ENCODE data around the gene KIAA1328. TPM values are rescaled to one million over a fixed set of nuclear protein-coding genes. Genes with fewer than 3 reads are reported as not detected.

KIAA1328 gene
- total and polyA plus RNA-seq, 2 donors: 4.2 to 6.1 TPM

GRCh38 chr18:37207343-37207742 lies 378.4 kb downstream of the KIAA1328 start:
- no peak for DNase-seq (ENCODE audit: low read depth in 6 of 9, low spot score in 9 of 9)
- no peaks in the 10 kb centered on the region for H3K4me1 ChIP-seq (ENCODE audit: control insufficient read depth in 2 of 2, insufficient read depth in 2 of 2, low read length in 2 of 2)
- no peak overlapping the region for H3K27ac ChIP-seq (ENCODE audit: low read depth in 1 of 2, low read length in 1 of 2)
- 89% methylated on average over 1 of the region's 1 CpG for WGBS
- H3K4me3 ChIP-seq (ENCODE audit: low read length in 2 of 2): no peak overlapping the region
- no peaks in the 10 kb centered on the region for H3K36me3 ChIP-seq (ENCODE audit: control insufficient read depth in 2 of 2, insufficient read depth in 2 of 2, low read length in 1 of 2)
- H3K27me3 ChIP-seq (ENCODE audit: control insufficient read depth in 2 of 2, insufficient read depth in 1 of 2, low read length in 1 of 2): no peaks in the 10 kb centered on the region
- H3K9me3 ChIP-seq (ENCODE audit: control insufficient read depth in 2 of 2, insufficient read depth in 1 of 2, low read length in 1 of 2): no peaks in the 10 kb centered on the region

DNA sequence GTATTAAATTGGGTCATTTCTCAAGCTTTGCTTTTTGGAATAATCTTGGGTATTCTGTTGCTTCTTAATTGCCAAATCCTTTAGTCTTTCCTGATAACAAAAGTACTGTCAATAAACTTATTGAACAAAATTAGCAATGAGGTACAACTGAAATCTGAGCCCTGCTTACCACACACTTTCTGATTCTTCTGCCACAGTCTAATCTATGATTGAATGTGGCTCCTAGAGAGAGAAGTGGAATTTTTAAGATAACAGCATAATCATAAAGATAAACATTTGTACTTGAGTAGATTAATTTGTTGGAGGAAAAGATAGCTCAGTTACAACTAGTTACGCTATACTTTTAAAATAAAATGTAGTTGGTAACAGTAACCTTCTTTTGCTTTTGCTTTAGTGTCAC lies 381.9 kb downstream of the KIAA1328 start:
- DNase-seq (ENCODE audit: low read depth in 6 of 9, low spot score in 9 of 9): no peak
- WGBS: 94% methylated on average over 1 of the region's 1 CpG
- Histone ChIP-seq H3K4me1 (ENCODE audit: control insufficient read depth in 2 of 2, insufficient read depth in 2 of 2, low read length in 2 of 2) (no peaks in the 10 kb centered on the region), H3K4me3 (ENCODE audit: low read length in 2 of 2) (no peak overlapping the region), H3K9me3 (ENCODE audit: control insufficient read depth in 2 of 2, insufficient read depth in 1 of 2, low read length in 1 of 2) (no peaks in the 10 kb centered on the region), H3K27ac (ENCODE audit: low read depth in 1 of 2, low read length in 1 of 2) (no peak overlapping the region), H3K27me3 (ENCODE audit: control insufficient read depth in 2 of 2, insufficient read depth in 1 of 2, low read length in 1 of 2) (no peaks in the 10 kb centered on the region), H3K36me3 (ENCODE audit: control insufficient read depth in 2 of 2, insufficient read depth in 2 of 2, low read length in 1 of 2) (no peaks in the 10 kb centered on the region)

- Histone ChIP-seq H3K4me1 (ENCODE audit: control insufficient read depth in 2 of 2, insufficient read depth in 2 of 2, low read length in 2 of 2) (no peaks in the 10 kb centered on the region), H3K27ac (ENCODE audit: low read depth in 1 of 2, low read length in 1 of 2) (no peak overlapping the region), H3K9me3 (ENCODE audit: control insufficient read depth in 2 of 2, insufficient read depth in 1 of 2, low read length in 1 of 2) (no peaks in the 10 kb centered on the region), H3K4me3 (ENCODE audit: low read length in 2 of 2) (no peak overlapping the region), H3K27me3 (ENCODE audit: control insufficient read depth in 2 of 2, insufficient read depth in 1 of 2, low read length in 1 of 2) (no peaks in the 10 kb centered on the region), H3K36me3 (ENCODE audit: control insufficient read depth in 2 of 2, insufficient read depth in 2 of 2, low read length in 1 of 2) (no peaks in the 10 kb centered on the region)
- 91% methylated on average over 2 of the region's 2 CpGs for WGBS
- no peak for DNase-seq (ENCODE audit: low read depth in 6 of 9, low spot score in 9 of 9)
Measured at GRCh38 chr18:37218022-37218590, 389.2 kb downstream of the KIAA1328 start.

DNA sequence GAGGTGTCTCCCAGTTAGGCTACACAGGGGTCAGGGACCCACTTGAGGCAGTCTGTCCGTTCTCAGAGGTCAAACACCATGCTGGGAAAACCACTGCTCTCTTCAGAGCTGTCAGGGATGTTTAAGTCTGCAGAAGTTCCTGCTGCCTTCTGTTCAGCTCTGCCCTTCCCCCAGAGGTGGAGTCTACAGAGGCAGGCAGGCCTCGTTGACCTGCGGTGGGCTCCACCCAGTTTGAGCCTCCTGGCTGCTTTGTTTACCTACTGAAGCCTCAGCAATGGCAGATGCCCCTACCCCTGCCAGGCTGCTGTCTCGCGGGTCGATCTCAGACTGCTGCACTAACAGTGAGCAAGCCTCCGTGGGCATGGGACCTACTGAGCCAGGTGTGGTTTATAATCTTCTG lies 390.3 kb downstream of the KIAA1328 start:
- H3K4me3 ChIP-seq (ENCODE audit: low read length in 2 of 2): no peak overlapping the region
- H3K9me3 ChIP-seq (ENCODE audit: control insufficient read depth in 2 of 2, insufficient read depth in 1 of 2, low read length in 1 of 2): no peaks in the 10 kb centered on the region
- no peaks in the 10 kb centered on the region for H3K36me3 ChIP-seq (ENCODE audit: control insufficient read depth in 2 of 2, insufficient read depth in 2 of 2, low read length in 1 of 2)
- H3K4me1 ChIP-seq (ENCODE audit: control insufficient read depth in 2 of 2, insufficient read depth in 2 of 2, low read length in 2 of 2): no peaks in the 10 kb centered on the region
- WGBS: 91% methylated on average over 7 of the region's 7 CpGs
- DNase-seq (ENCODE audit: low read depth in 6 of 9, low spot score in 9 of 9): no peak
- no peaks in the 10 kb centered on the region for H3K27me3 ChIP-seq (ENCODE audit: control insufficient read depth in 2 of 2, insufficient read depth in 1 of 2, low read length in 1 of 2)
- no peak overlapping the region for H3K27ac ChIP-seq (ENCODE audit: low read depth in 1 of 2, low read length in 1 of 2)

GRCh38 chr18:37222354-37222998 lies 393.5 kb downstream of the KIAA1328 start:
- H3K4me1 ChIP-seq (ENCODE audit: control insufficient read depth in 2 of 2, insufficient read depth in 2 of 2, low read length in 2 of 2): no peaks in the 10 kb centered on the region
- H3K9me3 ChIP-seq (ENCODE audit: control insufficient read depth in 2 of 2, insufficient read depth in 1 of 2, low read length in 1 of 2): no peaks in the 10 kb centered on the region
- no peak for DNase-seq (ENCODE audit: low read depth in 6 of 9, low spot score in 9 of 9)
- WGBS: 89% methylated on average over 4 of the region's 4 CpGs
- no peaks in the 10 kb centered on the region for H3K27me3 ChIP-seq (ENCODE audit: control insufficient read depth in 2 of 2, insufficient read depth in 1 of 2, low read length in 1 of 2)
- no peak overlapping the region for H3K4me3 ChIP-seq (ENCODE audit: low read length in 2 of 2)
- H3K36me3 ChIP-seq (ENCODE audit: control insufficient read depth in 2 of 2, insufficient read depth in 2 of 2, low read length in 1 of 2): no peaks in the 10 kb centered on the region
- no peak overlapping the region for H3K27ac ChIP-seq (ENCODE audit: low read depth in 1 of 2, low read length in 1 of 2)

DNA sequence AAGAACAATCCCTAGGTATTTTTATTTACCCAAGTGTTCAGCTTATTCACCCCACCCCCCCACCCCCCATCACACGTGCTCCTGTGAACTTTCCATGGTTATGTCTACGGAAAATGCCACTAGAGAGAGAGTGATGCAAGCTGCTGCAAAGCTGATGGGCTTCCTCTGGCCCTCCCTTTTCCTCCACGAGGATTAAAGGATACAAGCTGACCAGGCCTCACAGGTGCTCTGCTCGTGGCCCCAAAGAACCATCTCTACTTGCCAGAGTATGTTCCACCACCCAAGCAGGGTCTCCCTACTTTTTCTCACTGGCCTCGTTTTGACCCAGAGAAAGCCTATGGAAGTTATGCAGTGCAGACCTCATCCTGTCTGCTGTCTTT lies 394.1 kb downstream of the KIAA1328 start:
- no peak overlapping the region for H3K4me3 ChIP-seq (ENCODE audit: low read length in 2 of 2)
- no peaks in the 10 kb centered on the region for H3K27me3 ChIP-seq (ENCODE audit: control insufficient read depth in 2 of 2, insufficient read depth in 1 of 2, low read length in 1 of 2)
- no peaks in the 10 kb centered on the region for H3K36me3 ChIP-seq (ENCODE audit: control insufficient read depth in 2 of 2, insufficient read depth in 2 of 2, low read length in 1 of 2)
- no peak overlapping the region for H3K27ac ChIP-seq (ENCODE audit: low read depth in 1 of 2, low read length in 1 of 2)
- H3K4me1 ChIP-seq (ENCODE audit: control insufficient read depth in 2 of 2, insufficient read depth in 2 of 2, low read length in 2 of 2): no peaks in the 10 kb centered on the region
- WGBS: 91% methylated on average over 5 of the region's 5 CpGs
- H3K9me3 ChIP-seq (ENCODE audit: control insufficient read depth in 2 of 2, insufficient read depth in 1 of 2, low read length in 1 of 2): no peaks in the 10 kb centered on the region
- no peak for DNase-seq (ENCODE audit: low read depth in 6 of 9, low spot score in 9 of 9)

DNA sequence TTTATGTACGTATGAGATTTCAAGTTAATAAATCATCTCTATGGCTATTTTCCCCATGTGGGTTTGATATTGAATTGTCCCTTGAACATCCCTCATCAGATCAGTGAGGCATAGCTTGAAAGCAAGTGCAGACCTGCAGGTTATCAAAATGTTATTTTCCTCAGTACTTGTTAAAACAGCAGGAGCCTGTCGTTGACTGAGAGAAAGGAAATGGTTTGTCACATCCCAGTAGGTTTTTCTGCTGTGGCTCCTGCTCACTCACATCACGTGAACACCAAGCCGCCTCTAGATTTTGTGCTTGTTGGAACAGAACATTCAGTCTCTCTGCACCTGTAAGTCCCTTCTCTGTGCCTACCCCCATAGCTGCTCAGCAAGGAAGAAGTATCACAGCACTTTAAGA lies 396.4 kb downstream of the KIAA1328 start:
- 89% methylated on average over 4 of the region's 4 CpGs for WGBS
- no peak for DNase-seq (ENCODE audit: low read depth in 6 of 9, low spot score in 9 of 9)
- no peak overlapping the region for H3K27ac ChIP-seq (ENCODE audit: low read depth in 1 of 2, low read length in 1 of 2)

GRCh38 chr18:37230768-37231167 lies 401.8 kb downstream of the KIAA1328 start:
- 86% methylated on average over 3 of the region's 3 CpGs for WGBS
- DNase-seq (ENCODE audit: low read depth in 6 of 9, low spot score in 9 of 9): no peak
- no peaks in the 10 kb centered on the region for H3K4me1 ChIP-seq (ENCODE audit: control insufficient read depth in 2 of 2, insufficient read depth in 2 of 2, low read length in 2 of 2)

More for the DNA sequence above, 396.4 kb downstream of the KIAA1328 start:
- no peak overlapping the region for H3K4me3 ChIP-seq (ENCODE audit: low read length in 2 of 2)
- no peaks in the 10 kb centered on the region for H3K9me3 ChIP-seq (ENCODE audit: control insufficient read depth in 2 of 2, insufficient read depth in 1 of 2, low read length in 1 of 2)
- no peaks in the 10 kb centered on the region for H3K4me1 ChIP-seq (ENCODE audit: control insufficient read depth in 2 of 2, insufficient read depth in 2 of 2, low read length in 2 of 2)
- H3K27me3 ChIP-seq (ENCODE audit: control insufficient read depth in 2 of 2, insufficient read depth in 1 of 2, low read length in 1 of 2): no peaks in the 10 kb centered on the region
- no peaks in the 10 kb centered on the region for H3K36me3 ChIP-seq (ENCODE audit: control insufficient read depth in 2 of 2, insufficient read depth in 2 of 2, low read length in 1 of 2)

DNA sequence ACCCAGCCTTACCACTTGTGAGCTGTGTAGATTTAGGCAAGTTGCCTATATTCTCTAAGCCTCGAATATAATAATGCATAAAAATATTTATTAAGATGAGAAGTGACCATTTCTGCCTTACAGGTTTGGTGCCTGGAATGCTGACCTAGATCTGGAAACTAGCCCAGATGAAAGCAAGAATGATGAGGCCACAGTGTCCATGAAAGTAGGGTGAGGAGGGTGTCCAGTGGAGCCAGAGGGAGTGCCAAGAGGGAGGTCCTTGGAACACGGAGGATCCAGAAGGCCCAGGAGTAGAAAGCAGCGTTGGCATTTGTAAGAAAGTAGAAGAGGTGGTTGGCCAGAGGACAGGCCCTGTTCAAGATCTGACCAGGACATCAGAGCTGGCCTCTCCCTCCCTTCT lies 402.3 kb downstream of the KIAA1328 start:
- H3K36me3 ChIP-seq (ENCODE audit: control insufficient read depth in 2 of 2, insufficient read depth in 2 of 2, low read length in 1 of 2): no peaks in the 10 kb centered on the region
- no peaks in the 10 kb centered on the region for H3K27me3 ChIP-seq (ENCODE audit: control insufficient read depth in 2 of 2, insufficient read depth in 1 of 2, low read length in 1 of 2)
- no peaks in the 10 kb centered on the region for H3K4me1 ChIP-seq (ENCODE audit: control insufficient read depth in 2 of 2, insufficient read depth in 2 of 2, low read length in 2 of 2)
- DNase-seq (ENCODE audit: low read depth in 6 of 9, low spot score in 9 of 9): no peak
- H3K27ac ChIP-seq (ENCODE audit: low read depth in 1 of 2, low read length in 1 of 2): no peak overlapping the region
- H3K4me3 ChIP-seq (ENCODE audit: low read length in 2 of 2): no peak overlapping the region
- 95% methylated on average over 3 of the region's 3 CpGs for WGBS
- no peaks in the 10 kb centered on the region for H3K9me3 ChIP-seq (ENCODE audit: control insufficient read depth in 2 of 2, insufficient read depth in 1 of 2, low read length in 1 of 2)

More at GRCh38 chr18:37230768-37231167, 401.8 kb downstream of the KIAA1328 start:
- no peaks in the 10 kb centered on the region for H3K36me3 ChIP-seq (ENCODE audit: control insufficient read depth in 2 of 2, insufficient read depth in 2 of 2, low read length in 1 of 2)
- no peaks in the 10 kb centered on the region for H3K9me3 ChIP-seq (ENCODE audit: control insufficient read depth in 2 of 2, insufficient read depth in 1 of 2, low read length in 1 of 2)
- H3K4me3 ChIP-seq (ENCODE audit: low read length in 2 of 2): no peak overlapping the region
- H3K27ac ChIP-seq (ENCODE audit: low read depth in 1 of 2, low read length in 1 of 2): no peak overlapping the region
- no peaks in the 10 kb centered on the region for H3K27me3 ChIP-seq (ENCODE audit: control insufficient read depth in 2 of 2, insufficient read depth in 1 of 2, low read length in 1 of 2)

All from thymus (tissue), 11 donors.